ENCODE measurements around the gene IMPA2.

Gene IMPA2

DNA sequence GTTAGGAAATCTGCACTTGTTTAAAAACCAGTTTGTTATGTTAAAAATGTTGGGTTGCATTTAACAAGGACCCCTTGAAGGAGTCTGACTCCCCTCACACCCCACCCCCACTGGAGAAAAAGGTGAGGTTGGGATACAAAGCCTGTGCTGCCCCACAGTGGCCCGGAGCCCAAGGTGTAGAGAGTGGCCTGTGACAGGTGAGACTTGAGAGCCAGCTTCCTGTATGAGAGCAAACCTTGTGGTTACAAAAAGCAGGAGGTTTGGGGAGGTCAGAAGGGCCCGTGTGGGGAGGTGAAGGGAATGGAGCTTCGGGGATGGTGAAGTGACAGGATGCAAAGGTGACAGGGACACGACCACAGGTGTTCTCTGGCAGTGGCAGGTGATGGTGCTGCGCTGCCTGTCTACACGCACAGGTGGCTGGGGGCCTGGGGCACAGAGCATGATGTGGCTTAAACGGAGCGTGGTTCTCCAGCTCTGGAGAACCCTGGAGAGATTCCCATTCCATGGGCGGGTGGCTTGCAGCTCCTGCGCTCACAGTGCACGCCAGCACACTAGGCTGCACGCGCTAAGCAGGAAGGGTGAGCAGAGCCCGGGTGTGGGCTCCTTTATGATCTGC, 29.0 kb downstream of the IMPA2 start:
- no peak for DNase-seq (ENCODE audit: extremely low read depth, low read depth)

DNA sequence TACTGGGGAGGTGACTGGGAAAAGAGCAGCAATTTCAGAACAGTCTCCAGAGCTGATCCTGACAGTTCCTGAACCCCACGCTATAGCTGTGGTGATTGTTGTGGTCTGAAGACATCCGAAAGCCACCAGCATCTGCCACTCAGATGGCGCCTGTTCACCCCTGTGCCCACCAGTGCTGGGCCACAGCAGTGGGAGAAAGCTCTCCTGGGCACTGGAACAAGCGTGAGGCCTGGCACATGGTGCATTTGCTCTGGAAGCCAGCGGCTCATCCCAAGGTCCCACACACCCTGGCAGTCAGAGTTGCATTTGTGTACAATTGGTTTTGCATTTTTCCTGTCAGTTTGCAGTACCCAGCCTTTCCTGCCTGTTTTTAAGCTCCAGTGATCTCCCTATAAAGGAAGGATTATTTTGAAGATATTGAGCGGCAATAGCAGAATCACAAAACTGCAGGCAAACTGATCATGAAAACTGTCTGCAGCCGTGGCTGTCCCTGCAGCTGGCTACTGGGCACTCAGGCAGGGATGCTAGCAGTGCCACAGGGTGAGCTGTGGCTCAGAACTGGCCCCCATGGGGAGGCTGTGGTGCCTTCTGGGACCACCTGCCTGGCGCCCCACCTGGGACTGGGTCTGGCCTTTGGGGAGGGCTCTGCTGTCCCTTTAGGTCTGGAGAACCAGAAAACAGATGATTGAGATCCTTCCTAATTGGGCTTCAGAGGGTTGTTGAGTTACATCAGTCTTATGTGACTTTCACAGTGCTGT, 30.1 kb downstream of the IMPA2 start:
- DNase-seq (ENCODE audit: extremely low read depth, low read depth) = no peak
- TF ChIP-seq, protein P1, sequence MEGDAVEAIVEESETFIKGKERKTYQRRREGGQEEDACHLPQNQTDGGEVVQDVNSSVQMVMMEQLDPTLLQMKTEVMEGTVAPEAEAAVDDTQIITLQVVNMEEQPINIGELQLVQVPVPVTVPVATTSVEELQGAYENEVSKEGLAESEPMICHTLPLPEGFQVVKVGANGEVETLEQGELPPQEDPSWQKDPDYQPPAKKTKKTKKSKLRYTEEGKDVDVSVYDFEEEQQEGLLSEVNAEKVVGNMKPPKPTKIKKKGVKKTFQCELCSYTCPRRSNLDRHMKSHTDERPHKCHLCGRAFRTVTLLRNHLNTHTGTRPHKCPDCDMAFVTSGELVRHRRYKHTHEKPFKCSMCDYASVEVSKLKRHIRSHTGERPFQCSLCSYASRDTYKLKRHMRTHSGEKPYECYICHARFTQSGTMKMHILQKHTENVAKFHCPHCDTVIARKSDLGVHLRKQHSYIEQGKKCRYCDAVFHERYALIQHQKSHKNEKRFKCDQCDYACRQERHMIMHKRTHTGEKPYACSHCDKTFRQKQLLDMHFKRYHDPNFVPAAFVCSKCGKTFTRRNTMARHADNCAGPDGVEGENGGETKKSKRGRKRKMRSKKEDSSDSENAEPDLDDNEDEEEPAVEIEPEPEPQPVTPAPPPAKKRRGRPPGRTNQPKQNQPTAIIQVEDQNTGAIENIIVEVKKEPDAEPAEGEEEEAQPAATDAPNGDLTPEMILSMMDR (IDR thresholded peaks at IDR 0.05; ENCODE audit: low read depth, low read length) = no peak

More for the DNA sequence above, 29.0 kb downstream of the IMPA2 start:
- TF ChIP-seq, protein P1 (IDR thresholded peaks at IDR 0.05; ENCODE audit: low read depth, low read length) = no peak

- no peak for DNase-seq (ENCODE audit: extremely low read depth, low read depth)
- TF ChIP-seq, protein P1 (IDR thresholded peaks at IDR 0.05; ENCODE audit: low read depth, low read length) = no peak
Observed at GRCh38 chr18:12011957-12012549, 30.7 kb downstream of the IMPA2 start.

- no peak for DNase-seq (ENCODE audit: extremely low read depth, low read depth)
- TF ChIP-seq, protein P1 (IDR thresholded peaks at IDR 0.05; ENCODE audit: low read depth, low read length) = no peak
Observed at GRCh38 chr18:12012697-12013096, 31.4 kb downstream of the IMPA2 start.

GRCh38 chr18:12013186-12013916, 32.0 kb downstream of the IMPA2 start:
- DNase-seq (ENCODE audit: extremely low read depth, low read depth) = no peak
- TF ChIP-seq, protein P1 (IDR thresholded peaks at IDR 0.05; ENCODE audit: low read depth, low read length) = no peak

DNA sequence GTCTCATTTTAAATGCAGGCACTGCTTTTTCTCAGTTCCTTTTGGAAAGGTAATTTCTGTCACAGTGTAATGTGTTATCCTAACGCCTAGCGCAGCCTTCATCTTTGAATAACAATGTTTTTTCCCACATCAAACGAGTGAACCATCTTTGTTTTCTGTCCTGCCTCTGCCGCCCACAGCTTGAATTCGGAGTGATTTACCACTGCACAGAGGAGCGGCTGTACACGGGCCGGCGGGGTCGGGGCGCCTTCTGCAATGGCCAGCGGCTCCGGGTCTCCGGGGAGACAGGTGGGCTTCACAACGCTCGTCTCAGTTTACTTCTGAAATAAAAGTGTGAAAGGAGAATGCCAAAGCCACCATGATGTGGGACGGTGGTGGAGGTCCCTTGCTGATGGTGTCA, 32.8 kb downstream of the IMPA2 start:
- TF ChIP-seq, protein P1 (IDR thresholded peaks at IDR 0.05; ENCODE audit: low read depth, low read length) = no peak
- DNase-seq (ENCODE audit: extremely low read depth, low read depth) = no peak
